Bronchial epithelial cell (primary cell): Measurements from ENCODE around the gene NOSIP. TPM values are rescaled to one million over a fixed set of nuclear protein-coding genes. Genes with fewer than 3 reads are reported as not detected.
A peak's percentile ranks its signal among the peaks of the same experiment; 100 is the strongest.

Source experiments
- DNase-seq: peaks from one replicate; pipeline ENCODE4 v3.0.0-alpha.2; 2010; ENCODE audit warnings: low read depth
- FAIRE-seq: peaks from 2 replicates; lab custom pipeline; 2011; peaks lifted over from hg19 to GRCh38; lab: Jason Lieb, UNC
- H3K27me3 ChIP-seq: 2 replicates; pipeline ENCODE4 v1.5.1; 2011; ENCODE audit warnings: low read length; ENCODE audit not compliant: control insufficient read depth, insufficient read depth
- H3K36me3 ChIP-seq: 2 replicates; pipeline ENCODE4 v1.5.1; 2011; ENCODE audit warnings: low read length; ENCODE audit not compliant: control insufficient read depth, insufficient read depth
- H3K4me3 ChIP-seq: 2 replicates; pipeline ENCODE4 v1.5.1; 2011; ENCODE audit warnings: mild to moderate bottlenecking, low read depth, low read length, control low read depth
- total RNA-seq: library from RNA; depleted of rRNA; stranded (reverse); fragments of >200 nt; gene quantifications from 2 replicates; pipeline ENCODE4 v1.2.1, GENCODE V29; 2014
- TF ChIP-seq, protein P1 (sequence below): IDR thresholded peaks from 2 replicates; pipeline ENCODE4 v1.5.1; 2011; ENCODE audit warnings: mild to moderate bottlenecking, moderate library complexity, low read length, control low read depth, inconsistent platforms; ENCODE audit not compliant: insufficient read depth, severe bottlenecking

The NOSIP gene
- total RNA-seq, 1 donor from 2014 or later: 71.1 TPM

DNA sequence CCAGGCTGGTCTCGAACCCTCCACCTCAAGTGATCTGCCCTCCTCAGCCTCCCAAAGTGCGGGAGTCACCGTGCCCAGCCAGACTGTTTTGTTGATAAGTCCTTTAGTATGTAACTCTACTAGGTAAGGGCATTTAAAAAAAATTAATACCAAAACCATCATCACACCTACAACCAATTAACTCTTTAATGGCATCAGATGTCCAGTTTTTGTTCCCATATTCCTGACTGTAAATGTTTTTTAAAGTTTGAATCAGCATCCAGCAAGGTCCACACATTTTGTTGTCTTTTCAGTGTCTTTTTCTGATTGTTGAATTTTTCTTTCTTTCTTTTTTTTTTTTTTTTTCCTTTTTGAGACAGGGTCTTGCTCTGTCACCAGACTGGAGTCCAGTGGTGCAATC, 62.3 kb downstream of the NOSIP start:
- FAIRE-seq: no peak
- H3K36me3 ChIP-seq: no peaks in the 10 kb centered on the region

DNA sequence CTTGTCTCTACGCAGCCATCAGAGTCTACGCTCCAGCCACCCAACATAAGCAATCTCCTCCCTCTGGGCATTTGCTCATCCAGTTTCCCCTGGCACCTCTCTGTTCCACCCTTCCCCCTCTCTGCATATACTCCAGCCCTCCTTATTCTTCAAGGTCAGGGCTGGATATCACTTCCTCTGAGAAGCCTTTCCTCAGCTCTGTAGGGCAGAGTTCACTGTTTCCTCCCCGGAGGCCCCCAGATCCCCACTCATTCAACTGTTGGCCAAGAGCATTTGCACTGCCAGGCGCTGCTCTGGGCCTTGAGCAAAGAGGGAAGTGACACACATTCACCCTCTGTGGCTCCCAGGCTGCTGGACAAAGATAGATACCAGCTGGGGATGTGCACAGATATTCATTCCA, 64.6 kb downstream of the NOSIP start:
- DNase-seq (no peak), FAIRE-seq (no peak)
- Histone ChIP-seq H3K27me3 (no peaks in the 10 kb centered on the region), H3K4me3 (no peak overlapping the region), H3K36me3 (no peaks in the 10 kb centered on the region)
- TF ChIP-seq, protein P1, sequence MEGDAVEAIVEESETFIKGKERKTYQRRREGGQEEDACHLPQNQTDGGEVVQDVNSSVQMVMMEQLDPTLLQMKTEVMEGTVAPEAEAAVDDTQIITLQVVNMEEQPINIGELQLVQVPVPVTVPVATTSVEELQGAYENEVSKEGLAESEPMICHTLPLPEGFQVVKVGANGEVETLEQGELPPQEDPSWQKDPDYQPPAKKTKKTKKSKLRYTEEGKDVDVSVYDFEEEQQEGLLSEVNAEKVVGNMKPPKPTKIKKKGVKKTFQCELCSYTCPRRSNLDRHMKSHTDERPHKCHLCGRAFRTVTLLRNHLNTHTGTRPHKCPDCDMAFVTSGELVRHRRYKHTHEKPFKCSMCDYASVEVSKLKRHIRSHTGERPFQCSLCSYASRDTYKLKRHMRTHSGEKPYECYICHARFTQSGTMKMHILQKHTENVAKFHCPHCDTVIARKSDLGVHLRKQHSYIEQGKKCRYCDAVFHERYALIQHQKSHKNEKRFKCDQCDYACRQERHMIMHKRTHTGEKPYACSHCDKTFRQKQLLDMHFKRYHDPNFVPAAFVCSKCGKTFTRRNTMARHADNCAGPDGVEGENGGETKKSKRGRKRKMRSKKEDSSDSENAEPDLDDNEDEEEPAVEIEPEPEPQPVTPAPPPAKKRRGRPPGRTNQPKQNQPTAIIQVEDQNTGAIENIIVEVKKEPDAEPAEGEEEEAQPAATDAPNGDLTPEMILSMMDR: no peak

More for the DNA sequence above, 62.3 kb downstream of the NOSIP start:
- H3K4me3 ChIP-seq: no peak overlapping the region
- TF ChIP-seq, protein P1: no peak
- H3K27me3 ChIP-seq: no peaks in the 10 kb centered on the region
- no peak for DNase-seq

DNA sequence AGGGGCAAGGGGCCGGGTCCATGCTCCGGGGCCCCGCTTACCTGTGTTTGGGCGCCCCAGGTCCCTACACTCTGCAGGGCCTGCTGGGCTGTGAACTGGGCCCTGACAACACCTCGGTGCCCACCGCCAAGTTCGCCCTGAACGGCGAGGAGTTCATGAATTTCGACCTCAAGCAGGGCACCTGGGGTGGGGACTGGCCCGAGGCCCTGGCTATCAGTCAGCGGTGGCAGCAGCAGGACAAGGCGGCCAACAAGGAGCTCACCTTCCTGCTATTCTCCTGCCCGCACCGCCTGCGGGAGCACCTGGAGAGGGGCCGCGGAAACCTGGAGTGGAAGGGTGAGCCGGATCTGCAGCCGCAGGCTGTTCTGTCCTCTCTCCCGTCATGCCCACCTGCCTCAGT, 66.2 kb downstream of the NOSIP start:
- Histone ChIP-seq H3K36me3 (no peaks in the 10 kb centered on the region), H3K4me3 (no peak overlapping the region), H3K27me3 (no peaks in the 10 kb centered on the region)
- FAIRE-seq (no peak), DNase-seq (no peak)
- TF ChIP-seq, protein P1: no peak

DNA sequence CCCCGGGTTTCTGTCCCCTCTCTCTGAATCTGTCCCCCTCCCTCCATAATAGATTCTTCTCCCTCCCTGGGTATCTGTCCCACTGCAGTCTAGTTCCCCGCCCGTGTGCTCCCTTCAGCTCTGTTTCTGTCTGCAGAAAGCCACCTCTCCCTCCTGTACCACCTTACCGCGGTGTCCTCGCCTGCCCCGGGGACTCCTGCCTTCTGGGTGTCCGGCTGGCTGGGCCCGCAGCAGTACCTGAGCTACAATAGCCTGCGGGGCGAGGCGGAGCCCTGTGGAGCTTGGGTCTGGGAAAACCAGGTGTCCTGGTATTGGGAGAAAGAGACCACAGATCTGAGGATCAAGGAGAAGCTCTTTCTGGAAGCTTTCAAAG, 66.6 kb downstream of the NOSIP start:
- TF ChIP-seq, protein P1: no peak
- Histone ChIP-seq H3K36me3 (no peaks in the 10 kb centered on the region), H3K4me3 (no peak overlapping the region), H3K27me3 (no peaks in the 10 kb centered on the region)
- no peak for FAIRE-seq
- no peak for DNase-seq

DNA sequence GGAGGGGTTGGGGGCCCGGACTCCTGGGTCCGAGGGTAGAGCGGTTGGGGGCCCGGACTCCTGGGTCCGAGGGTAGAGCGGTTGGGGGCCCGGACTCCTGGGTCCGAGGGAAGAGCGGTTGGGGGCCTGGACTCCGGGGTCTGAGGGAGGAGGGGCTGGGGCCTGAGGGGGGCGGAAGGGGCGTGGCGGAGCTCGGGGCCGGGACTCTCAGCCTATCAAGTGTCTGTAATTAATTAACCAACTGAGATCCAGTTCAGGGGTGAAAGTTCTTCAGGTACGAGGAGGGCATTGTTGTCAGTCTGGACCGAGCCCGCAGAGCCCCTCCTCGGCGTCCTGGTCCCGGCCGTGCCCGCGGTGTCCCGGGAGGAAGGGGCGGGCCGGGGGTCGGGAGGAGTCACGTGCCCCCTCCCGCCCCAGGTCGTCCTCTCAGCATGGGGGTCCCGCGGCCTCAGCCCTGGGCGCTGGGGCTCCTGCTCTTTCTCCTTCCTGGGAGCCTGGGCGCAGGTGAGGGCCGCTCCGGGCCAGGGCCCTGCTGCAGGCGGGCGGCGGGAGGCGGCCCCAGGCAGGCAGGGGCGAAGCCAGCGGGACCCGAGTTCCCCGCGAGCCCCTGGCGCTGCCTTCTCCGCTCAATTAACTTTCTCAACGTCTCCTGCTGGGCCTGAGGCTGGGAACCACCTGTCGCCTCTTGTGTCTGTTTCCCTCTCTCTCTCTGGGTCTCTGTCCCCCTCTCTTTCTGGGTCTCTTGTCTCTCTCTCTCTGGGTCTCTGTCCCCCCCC, 67.2 kb downstream of the NOSIP start:
- peak overlapping the region; percentile 45 for H3K4me3 ChIP-seq
- FAIRE-seq: no peak
- TF ChIP-seq, protein P1: no peak
- DNase-seq: no peak
- no peaks in the 10 kb centered on the region for H3K27me3 ChIP-seq
- H3K36me3 ChIP-seq: no peaks in the 10 kb centered on the region

DNA sequence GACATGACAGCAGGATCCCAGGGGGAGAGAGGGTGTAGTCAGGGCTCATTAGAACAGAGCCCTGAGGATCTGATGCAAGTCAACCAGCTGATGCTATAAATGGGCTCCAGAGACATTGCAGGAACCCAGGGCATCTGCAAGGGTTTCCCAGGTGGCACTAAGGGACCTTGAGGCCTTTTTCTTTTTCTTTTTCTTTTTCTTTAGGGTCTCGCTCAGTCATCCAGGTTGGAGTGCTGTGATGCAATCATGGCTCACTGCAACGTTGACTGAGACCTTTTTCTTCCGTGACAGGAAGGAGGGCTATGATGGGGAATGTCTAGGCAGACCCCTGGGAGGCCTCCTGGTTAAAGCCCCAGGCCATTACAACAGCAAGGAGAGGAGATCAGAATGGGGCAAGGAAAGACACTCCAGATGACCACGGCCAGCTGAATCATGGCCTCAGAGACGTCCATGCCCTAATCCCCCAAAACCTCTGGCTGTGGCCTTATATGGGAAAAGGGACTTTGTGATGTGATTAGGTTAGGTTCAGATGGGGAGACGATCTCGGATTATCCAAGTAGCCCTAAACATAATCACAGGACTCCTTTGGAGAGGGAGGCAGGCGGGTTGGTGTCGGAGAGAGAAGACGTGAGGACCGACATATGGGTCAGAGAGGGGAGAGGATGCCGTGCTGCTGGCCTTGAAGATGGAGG, 72.4 kb downstream of the NOSIP start:
- no peaks in the 10 kb centered on the region for H3K36me3 ChIP-seq
- no peaks in the 10 kb centered on the region for H3K27me3 ChIP-seq
- DNase-seq: no peak
- no peak overlapping the region for H3K4me3 ChIP-seq
- FAIRE-seq: no peak
- TF ChIP-seq, protein P1: no peak
